CD14-positive monocyte (primary cell): ENCODE measurements around the gene TRIM52. TPM values are rescaled to one million over a fixed set of nuclear protein-coding genes. Genes with fewer than 3 reads are reported as not detected.

ENCODE experiments used
- DNase-seq, 3 donors: peaks; one replicate each; pipeline ENCODE4 v3.0.0-alpha.2; 2011 to 2022
- H2AFZ ChIP-seq: 2 replicates; pipeline ENCODE4 v1.6.0; 2012; ENCODE audit warnings: mild to moderate bottlenecking, low read depth, low read length, inconsistent platforms; ENCODE audit not compliant: insufficient read depth, poor library complexity, severe bottlenecking
- H3K27ac ChIP-seq, 2 donors: 1 replicate in 1 of 2; 2 replicates in 1 of 2; pipeline ENCODE4 v1.5.1; 2012 to 2013; ENCODE audit warnings: low read length in 2 of 2, control low read depth in 1 of 2, inconsistent platforms in 1 of 2, low read depth in 1 of 2, mild to moderate bottlenecking in 1 of 2
- H3K27me3 ChIP-seq, 2 donors: one replicate each; pipeline versions ENCODE4 v1.6.0 to v1.6.1; 2011 to 2013; ENCODE audit warnings: low read length in 2 of 2; ENCODE audit not compliant: control insufficient read depth in 2 of 2, insufficient read depth in 2 of 2
- H3K36me3 ChIP-seq, 2 donors: replicated peaks in 1 of 2; 1 replicate in 1 of 2; 2 replicates in 1 of 2; pipeline versions ENCODE4 v1.5.1 to v1.6.1; 2012 to 2013; ENCODE audit warnings: low read length in 2 of 2, control low read depth in 1 of 2, inconsistent platforms in 1 of 2, mild to moderate bottlenecking in 1 of 2; ENCODE audit not compliant: insufficient read depth in 2 of 2, control insufficient read depth in 1 of 2
- H3K4me1 ChIP-seq, 2 donors: 1 replicate in 1 of 2; 2 replicates in 1 of 2; pipeline versions ENCODE4 v1.5.1 to v1.6.1; 2012 to 2013; ENCODE audit warnings: low read length in 2 of 2, control low read depth in 1 of 2, inconsistent platforms in 1 of 2, mild to moderate bottlenecking in 1 of 2, moderate library complexity in 1 of 2; ENCODE audit not compliant: insufficient read depth in 2 of 2, control insufficient read depth in 1 of 2
- H3K4me2 ChIP-seq: replicated peaks from 2 replicates; pipeline ENCODE3; 2012; ENCODE audit warnings: low read length, moderate library complexity, mild to moderate bottlenecking; ENCODE audit not compliant: poor library complexity, severe bottlenecking; ENCODE audit errors: extremely low read depth
- H3K4me3 ChIP-seq, 3 experiments: fragments of 200-600 bp in 1 of 3; sonication (generic) in 1 of 3; replicated peaks in 1 of 3; 1 replicate in 2 of 3; 2 replicates in 1 of 3; pipeline ENCODE4 v1.5.1; 2011 to 2013; ENCODE audit warnings: low read length in 3 of 3, mild to moderate bottlenecking in 3 of 3, control low read depth in 2 of 3, low read depth in 2 of 3, inconsistent platforms in 1 of 3, moderate library complexity in 1 of 3
- H3K79me2 ChIP-seq: 2 replicates; pipeline ENCODE4 v1.6.0; 2012; ENCODE audit warnings: mild to moderate bottlenecking, control low read depth, inconsistent platforms, low read length, moderate library complexity; ENCODE audit not compliant: insufficient read depth
- H3K9ac ChIP-seq: 2 replicates; pipeline ENCODE4 v1.6.0; 2017; ENCODE audit warnings: low read length, mild to moderate bottlenecking; ENCODE audit not compliant: insufficient read depth, poor library complexity, severe bottlenecking
- H3K9me3 ChIP-seq, 2 donors: replicated peaks in 1 of 2; 1 replicate in 1 of 2; 2 replicates in 1 of 2; pipeline versions ENCODE4 v1.5.1 to v1.6.1; 2012 to 2013; ENCODE audit warnings: low read length in 2 of 2, control low read depth in 1 of 2; ENCODE audit not compliant: control insufficient read depth in 1 of 2, insufficient read depth in 1 of 2
- H4K20me1 ChIP-seq: 2 replicates; pipeline ENCODE4 v1.6.0; 2012; ENCODE audit warnings: mild to moderate bottlenecking, low read length, control low read depth, moderate library complexity; ENCODE audit not compliant: insufficient read depth
- H3K27ac Mint-ChIP-seq, 7 donors: one replicate each; pipeline ENCODE4 v1.8.0; 2020; ENCODE audit warnings: mild to moderate bottlenecking in 7 of 7, mixed read lengths in 7 of 7, moderate library complexity in 6 of 7, inconsistent platforms in 2 of 7
- H3K27me3 Mint-ChIP-seq, 3 donors: one replicate each; pipeline ENCODE4 v1.8.0; 2021 to 2022; ENCODE audit warnings: low read depth in 3 of 3, mild to moderate bottlenecking in 3 of 3, mixed read lengths in 3 of 3, moderate library complexity in 3 of 3, inconsistent platforms in 1 of 3
- H3K36me3 Mint-ChIP-seq, 2 donors: one replicate each; pipeline ENCODE4 v1.8.0; 2020; ENCODE audit warnings: mixed read lengths in 2 of 2, inconsistent platforms in 1 of 2, mild to moderate bottlenecking in 1 of 2
- H3K4me1 Mint-ChIP-seq: one replicate; pipeline ENCODE4 v1.8.0; 2020; ENCODE audit warnings: mild to moderate bottlenecking, mixed read lengths
- H3K4me3 Mint-ChIP-seq, 2 donors: one replicate each; pipeline ENCODE4 v1.8.0; 2020; ENCODE audit warnings: mild to moderate bottlenecking in 2 of 2, mixed read lengths in 2 of 2, moderate library complexity in 1 of 2
- H3K9me3 Mint-ChIP-seq, 7 donors: one replicate each; pipeline ENCODE4 v1.8.0; 2020 to 2022; ENCODE audit warnings: mixed read lengths in 7 of 7, mild to moderate bottlenecking in 6 of 7, moderate library complexity in 6 of 7, inconsistent platforms in 2 of 7
- CTCF ChIP-seq: fragments of 200-600 bp; IDR thresholded peaks from one replicate; pipeline ENCODE4 v1.8.0; 2022; ENCODE audit warnings: antibody characterized with exemption, mild to moderate bottlenecking
- WGBS: methylation state at CpG from one replicate; pipeline ENCODE4 v1.1.5; 2013; ENCODE audit warnings: missing lambda C conversion rate; ENCODE audit not compliant: insufficient coverage; 5-methylcytosine and 5-hydroxymethylcytosine counted together
- intact Hi-C, 2 donors: fragments of 100-400 bp; cut with micrococcal nuclease; formaldehyde crosslinking; loops; one replicate each; pipeline versions ENCODE4 v1.15.0 to v1.15.1; 2023
- polyA plus RNA-seq, 3 donors: library from polyadenylated mRNA; depleted of rRNA in 1 of 3; unstranded in 2 of 3; stranded (reverse) in 1 of 3; fragments of 300-500 nt in 2 of 3; fragments of >200 nt in 1 of 3; fragmentation: Illumina TruSeq in 2 of 3; gene quantifications; 1 replicate in 2 of 3; 2 replicates in 1 of 3; pipeline ENCODE4 v1.2.3, GENCODE V29; 2012 to 2021

The TRIM52 gene
- polyA plus RNA-seq, 3 donors, result 5.7 to 26.0 (median 8.5) TPM

GRCh38 chr5:181255836-181256578 is 4.9 kb downstream of the TRIM52 start:
- Histone ChIP-seq H3K9me3 (no peaks in the 10 kb centered on the region), H3K4me1 (peaks cover 20 to 37% of the 10 kb centered on the region in 2 donors), H4K20me1 (peaks cover 73% of the 10 kb centered on the region), H3K36me3 (peaks cover 19 to 61% of the 10 kb centered on the region in 2 donors), H3K27me3 (no peaks in the 10 kb centered on the region), H3K4me2 (no peak overlapping the region), H3K9ac (no peak overlapping the region), H2AFZ (no peak overlapping the region), H3K27ac (no peak overlapping the region), H3K4me3 (no peak overlapping the region), H3K79me2 (peaks cover 100% of the 10 kb centered on the region)
- peaks cover 56% of the 10 kb centered on the region for H3K4me1 Mint-ChIP-seq
- H3K27ac Mint-ChIP-seq, result peak overlapping the region in 1 of 7 donors; percentile 12
- 86% methylated on average over 1 of the region's 7 CpGs for WGBS
- TF ChIP-seq CTCF, result no peak
- H3K36me3 Mint-ChIP-seq, result peaks cover 37 to 47% of the 10 kb centered on the region in 2 donors
- DNase-seq, result no peak
- no peaks in the 10 kb centered on the region for H3K9me3 Mint-ChIP-seq
- H3K4me3 Mint-ChIP-seq, result no peak overlapping the region
- intact Hi-C loops, result no loop called here
- H3K27me3 Mint-ChIP-seq, result peaks cover 0 to 1% (median 0%) of the 10 kb centered on the region in 3 donors

- Histone ChIP-seq H3K4me1 (peaks cover 16 to 35% of the 10 kb centered on the region in 2 donors), H4K20me1 (peaks cover 73% of the 10 kb centered on the region), H3K36me3 (peaks cover 19 to 61% of the 10 kb centered on the region in 2 donors), H3K4me3 (no peak overlapping the region), H3K79me2 (peaks cover 100% of the 10 kb centered on the region), H3K27me3 (no peaks in the 10 kb centered on the region), H3K4me2 (no peak overlapping the region), H3K9me3 (no peaks in the 10 kb centered on the region), H3K27ac (no peak overlapping the region), H3K9ac (no peak overlapping the region), H2AFZ (no peak overlapping the region)
- DNase-seq, result no peak
- WGBS, result no CpG with 5 or more reads among the region's 1 CpG
- Mint-ChIP-seq H3K27ac (peak overlapping the region in 1 of 7 donors; percentile 12), H3K4me3 (no peak overlapping the region), H3K27me3 (peaks cover 0 to 1% (median 0%) of the 10 kb centered on the region in 3 donors), H3K4me1 (peaks cover 58% of the 10 kb centered on the region), H3K9me3 (no peaks in the 10 kb centered on the region), H3K36me3 (peaks cover 37 to 47% of the 10 kb centered on the region in 2 donors)
- TF ChIP-seq CTCF, result no peak
- intact Hi-C loops, result no loop called here
Measured at GRCh38 chr5:181255276-181255675, 5.7 kb downstream of the TRIM52 start.
